CD4-positive, CD25-positive, alpha-beta regulatory T cell (primary cell): ENCODE measurements around the gene PILRA. TPM values are rescaled to one million over a fixed set of nuclear protein-coding genes. Genes with fewer than 3 reads are reported as not detected.
"Not testable (repeated sequence)": the region's sequence is repeated elsewhere in the genome, so short reads cannot be mapped to it uniquely, and the experiment has no call there.

Experiments
- ATAC-seq, 2 donors: fragments of 150-1000 bp; cut with Tn5 transposase; one replicate each; pipeline ENCODE4 v1.10.0; 2021; ENCODE audit warnings: low read depth in 2 of 2, moderate number of reproducible peaks in 2 of 2, moderate library complexity in 1 of 2
- DNase-seq, 3 donors: peaks; one replicate each; pipeline versions ENCODE4 v3.0.0 to v3.0.0-alpha.2; 2012 to 2022; ENCODE audit warnings: mixed read lengths in 1 of 3
- H3K27ac ChIP-seq: one replicate; pipeline ENCODE4 v1.7.0; 2013; ENCODE audit warnings: mild to moderate bottlenecking, low read length; ENCODE audit not compliant: insufficient read depth, poor library complexity, severe bottlenecking
- H3K27me3 ChIP-seq: one replicate; pipeline ENCODE4 v1.7.0; 2013; ENCODE audit warnings: low read length; ENCODE audit not compliant: control insufficient read depth, insufficient read depth
- H3K36me3 ChIP-seq: one replicate; pipeline ENCODE4 v1.7.0; 2013; ENCODE audit warnings: mild to moderate bottlenecking, low read length, moderate library complexity; ENCODE audit not compliant: control insufficient read depth, insufficient read depth
- H3K4me1 ChIP-seq: 2 replicates; pipeline ENCODE4 v1.7.0; 2013; ENCODE audit warnings: mild to moderate bottlenecking, low read length; ENCODE audit not compliant: insufficient read depth, control insufficient read depth, poor library complexity, severe bottlenecking
- H3K4me3 ChIP-seq: one replicate; pipeline ENCODE4 v1.7.0; 2013; ENCODE audit warnings: low read depth, mild to moderate bottlenecking, low read length, moderate library complexity
- H3K9me3 ChIP-seq, 2 experiments: 1 replicate in 1 of 2; 2 replicates in 1 of 2; pipeline ENCODE4 v1.7.0; 2013; ENCODE audit warnings: low read length in 2 of 2, mild to moderate bottlenecking in 1 of 2, moderate library complexity in 1 of 2; ENCODE audit not compliant: control insufficient read depth in 2 of 2
- H3K27ac Mint-ChIP-seq, 3 donors: one replicate each; pipeline ENCODE4 v1.8.0; 2020 to 2022; ENCODE audit warnings: mild to moderate bottlenecking in 3 of 3, mixed read lengths in 3 of 3, moderate library complexity in 2 of 3
- H3K27me3 Mint-ChIP-seq: one replicate; pipeline ENCODE4 v1.8.0; 2022; ENCODE audit warnings: mild to moderate bottlenecking, mixed read lengths
- H3K36me3 Mint-ChIP-seq: one replicate; pipeline ENCODE4 v1.8.0; 2020; ENCODE audit warnings: mixed read lengths
- H3K4me1 Mint-ChIP-seq, 4 donors: one replicate each; pipeline ENCODE4 v1.8.0; 2020 to 2022; ENCODE audit warnings: mixed read lengths in 4 of 4, mild to moderate bottlenecking in 1 of 4
- H3K4me3 Mint-ChIP-seq, 4 donors: one replicate each; pipeline ENCODE4 v1.8.0; 2020 to 2022; ENCODE audit warnings: mild to moderate bottlenecking in 4 of 4, mixed read lengths in 4 of 4, moderate library complexity in 3 of 4
- H3K9me3 Mint-ChIP-seq, 7 donors: one replicate each; pipeline ENCODE4 v1.8.0; 2020 to 2022; ENCODE audit warnings: mixed read lengths in 7 of 7, mild to moderate bottlenecking in 3 of 7, moderate library complexity in 2 of 7
- polyA plus RNA-seq, 4 donors: library from polyadenylated mRNA; unstranded; fragments of 300-500 nt; fragmentation: Illumina TruSeq; gene quantifications; one replicate each; pipeline ENCODE4 v1.2.3, GENCODE V29; 2021
- total RNA-seq: library from RNA; stranded (reverse); gene quantifications from one replicate; pipeline ENCODE4 v1.2.3, GENCODE V29; 2022

Gene PILRA
- total RNA-seq: 13.2 TPM
- under 1 TPM in 2 of 4 donors, not detected in 2; 0.17 to 0.39 TPM for polyA plus RNA-seq

- Histone ChIP-seq H3K36me3 (no peaks in the 10 kb centered on the region), H3K27me3 (no peaks in the 10 kb centered on the region), H3K27ac (no peak within 1 kb of the TSS), H3K4me3 (no peak within 1 kb of the TSS), H3K9me3 (no peaks in the 10 kb centered on the region), H3K4me1 (no peaks in the 10 kb centered on the region)
- peak within 1 kb of the TSS in 1 of 3 donors; percentile 82 for H3K27ac Mint-ChIP-seq
- no peak within 1 kb of the TSS for H3K4me3 Mint-ChIP-seq
- H3K4me1 Mint-ChIP-seq: peaks cover 0 to 5% (median under 1%) of the 10 kb centered on the region in 4 donors
- H3K27me3 Mint-ChIP-seq: no peaks in the 10 kb centered on the region
- ATAC-seq (no peak), DNase-seq (no peak)
- peaks cover 0 to 1% (median 0%) of the 10 kb centered on the region in 7 donors for H3K9me3 Mint-ChIP-seq
- peaks cover 2% of the 10 kb centered on the region for H3K36me3 Mint-ChIP-seq
Measured at GRCh38 chr7:100373261-100373831, at the start of gene PILRA. Gene PILRA (plus strand): TSS chr7:100373487. CDS start chr7:100373657, 170 bp downstream.

- DNase-seq, H3K4me1 Mint-ChIP-seq, H3K9me3 ChIP-seq, H3K4me3 ChIP-seq, H3K27ac ChIP-seq, H3K4me1 ChIP-seq, H3K27me3 ChIP-seq, H3K9me3 Mint-ChIP-seq, H3K4me3 Mint-ChIP-seq, ATAC-seq, H3K27ac Mint-ChIP-seq, H3K27me3 Mint-ChIP-seq: not testable (repeated sequence)
- H3K36me3 Mint-ChIP-seq: peaks cover 17% of the 10 kb centered on the region
- peaks cover 13% of the 10 kb centered on the region for H3K36me3 ChIP-seq
Measured at GRCh38 chr7:100324194-100324593, 49.1 kb upstream of the PILRA start.

- peaks cover 13% of the 10 kb centered on the region for H3K36me3 ChIP-seq
- not testable (repeated sequence) for H3K9me3 Mint-ChIP-seq
Measured at GRCh38 chr7:100325671-100326070, 47.6 kb upstream of the PILRA start.

GRCh38 chr7:100326914-100327313 is 46.4 kb upstream of the PILRA start:
- H3K4me3 ChIP-seq, H3K27ac ChIP-seq, H3K9me3 Mint-ChIP-seq, H3K9me3 ChIP-seq, H3K4me1 Mint-ChIP-seq, H3K27me3 ChIP-seq, H3K4me3 Mint-ChIP-seq, H3K27me3 Mint-ChIP-seq, H3K4me1 ChIP-seq, H3K27ac Mint-ChIP-seq, ATAC-seq, DNase-seq: not testable (repeated sequence)
- peaks cover 13% of the 10 kb centered on the region for H3K36me3 ChIP-seq
- peaks cover 12% of the 10 kb centered on the region for H3K36me3 Mint-ChIP-seq

More at GRCh38 chr7:100325671-100326070, 47.6 kb upstream of the PILRA start:
- H3K4me1 Mint-ChIP-seq, H3K27ac Mint-ChIP-seq, H3K27me3 ChIP-seq, H3K4me3 ChIP-seq, H3K27ac ChIP-seq, H3K4me1 ChIP-seq, H3K9me3 ChIP-seq, H3K27me3 Mint-ChIP-seq, ATAC-seq, H3K4me3 Mint-ChIP-seq, DNase-seq: not testable (repeated sequence)
- H3K36me3 Mint-ChIP-seq: peaks cover 12% of the 10 kb centered on the region

GRCh38 chr7:100335566-100336466 is 37.5 kb upstream of the PILRA start:
- H3K27me3 Mint-ChIP-seq, H3K9me3 Mint-ChIP-seq: not testable (repeated sequence)

GRCh38 chr7:100338083-100338696 is 35.1 kb upstream of the PILRA start:
- DNase-seq, H3K27me3 Mint-ChIP-seq, H3K27ac Mint-ChIP-seq, H3K9me3 ChIP-seq, H3K27ac ChIP-seq, H3K4me3 ChIP-seq, H3K4me1 ChIP-seq, H3K27me3 ChIP-seq, ATAC-seq, H3K9me3 Mint-ChIP-seq: not testable (repeated sequence)
- peaks cover 12% of the 10 kb centered on the region for H3K36me3 ChIP-seq
- Mint-ChIP-seq H3K4me1 (peaks cover 4 to 43% (median 15%) of the 10 kb centered on the region in 4 donors), H3K36me3 (peaks cover 11% of the 10 kb centered on the region), H3K4me3 (peak overlapping the region; percentile 31 to 80 (median 54))

More at GRCh38 chr7:100335566-100336466, 37.5 kb upstream of the PILRA start:
- ATAC-seq (peak; percentile 88 to 91), DNase-seq (peak; percentile 85 to 89 (median 88))
- Mint-ChIP-seq H3K4me3 (peak overlapping the region; percentile 94 to 97 (median 96)), H3K4me1 (peaks cover 4 to 31% (median 5%) of the 10 kb centered on the region in 4 donors), H3K27ac (peak overlapping the region; percentile 98 to 99 (median 98))
- Histone ChIP-seq H3K4me3 (peak overlapping the region; percentile 67), H3K27ac (peak overlapping the region; percentile 96)
- H3K9me3 ChIP-seq, H3K36me3 ChIP-seq, H3K36me3 Mint-ChIP-seq, H3K4me1 ChIP-seq, H3K27me3 ChIP-seq: not testable (repeated sequence)

GRCh38 chr7:100341286-100341685 is 32.0 kb upstream of the PILRA start:
- H3K4me3 ChIP-seq, H3K27ac ChIP-seq, H3K27me3 Mint-ChIP-seq, H3K9me3 Mint-ChIP-seq, ATAC-seq, H3K9me3 ChIP-seq, H3K27me3 ChIP-seq: not testable (repeated sequence)
- Mint-ChIP-seq H3K36me3 (peaks cover 14% of the 10 kb centered on the region), H3K27ac (peak overlapping the region in 2 of 3 donors; percentile 73 to 82), H3K4me1 (peaks cover 0 to 44% (median 20%) of the 10 kb centered on the region in 4 donors), H3K4me3 (peak overlapping the region in 2 of 4 donors; percentile 5 to 51)
- peaks cover 17% of the 10 kb centered on the region for H3K4me1 ChIP-seq
- peaks cover 12% of the 10 kb centered on the region for H3K36me3 ChIP-seq
- peak in 1 of 3 donors; percentile 32 for DNase-seq
